HEK293 (cell line): ENCODE data around the gene ALG11.

Source experiments
- PRDM1 ChIP-seq: fragments of 450-650 bp; formaldehyde crosslinking; IDR thresholded peaks from 2 replicates; pipeline ENCODE4; 2016; ENCODE audit warnings: missing biosample characterization, missing genetic modification characterization
- ZNF174 ChIP-seq: fragments of 450-650 bp; formaldehyde crosslinking; IDR thresholded peaks from 2 replicates; pipeline ENCODE4 v1.5.0; 2017; ENCODE audit warnings: missing biosample characterization, mild to moderate bottlenecking, missing genetic modification characterization
- ZNF311 ChIP-seq: fragments of 450-650 bp; formaldehyde crosslinking; IDR thresholded peaks from 2 replicates; pipeline ENCODE4 v1.5.1; 2017; ENCODE audit warnings: missing biosample characterization, missing genetic modification characterization, borderline replicate concordance
- ZNF391 ChIP-seq: fragments of 450-650 bp; formaldehyde crosslinking; IDR thresholded peaks from 2 replicates; pipeline ENCODE4 v1.5.1; 2016; ENCODE audit warnings: low read depth, missing biosample characterization, missing genetic modification characterization, borderline replicate concordance
- TF ChIP-seq, protein P1 (sequence below): fragments of 450-650 bp; formaldehyde crosslinking; IDR thresholded peaks from 2 replicates; pipeline ENCODE4 v1.5.1; 2016; ENCODE audit warnings: missing biosample characterization, missing genetic modification characterization

DNA sequence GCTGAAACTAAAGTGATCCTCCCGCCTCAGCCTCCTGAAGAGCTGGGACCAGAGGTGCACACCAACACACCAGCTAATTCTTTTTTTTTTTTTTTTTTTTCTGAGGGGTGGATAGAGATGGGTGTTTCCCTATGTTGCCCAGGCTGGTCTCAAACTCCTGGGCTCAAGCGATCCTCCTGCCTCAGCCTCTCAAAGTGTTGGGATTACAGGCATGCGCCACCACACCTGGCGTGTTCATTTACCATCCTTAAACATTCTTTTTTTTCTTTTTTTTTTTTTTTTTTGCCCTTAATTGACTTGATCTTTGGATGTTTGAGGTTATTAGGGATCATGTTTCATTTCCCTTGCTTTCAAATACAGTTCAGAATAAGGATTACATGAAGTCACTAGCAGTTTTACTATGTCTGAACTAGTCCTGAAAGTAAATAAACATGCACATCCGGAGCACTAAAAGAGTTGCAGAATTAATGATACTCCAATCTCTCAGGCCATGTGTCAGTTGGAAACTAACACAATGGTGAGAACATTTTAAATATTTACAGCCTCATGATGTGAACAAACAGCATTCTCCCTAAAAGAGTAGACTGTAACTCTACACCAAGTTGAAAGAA is 22.5 kb downstream of the ALG11 start:
- TF ChIP-seq ZNF391, result no peak
- TF ChIP-seq ZNF311, result no peak
- TF ChIP-seq, protein P1, sequence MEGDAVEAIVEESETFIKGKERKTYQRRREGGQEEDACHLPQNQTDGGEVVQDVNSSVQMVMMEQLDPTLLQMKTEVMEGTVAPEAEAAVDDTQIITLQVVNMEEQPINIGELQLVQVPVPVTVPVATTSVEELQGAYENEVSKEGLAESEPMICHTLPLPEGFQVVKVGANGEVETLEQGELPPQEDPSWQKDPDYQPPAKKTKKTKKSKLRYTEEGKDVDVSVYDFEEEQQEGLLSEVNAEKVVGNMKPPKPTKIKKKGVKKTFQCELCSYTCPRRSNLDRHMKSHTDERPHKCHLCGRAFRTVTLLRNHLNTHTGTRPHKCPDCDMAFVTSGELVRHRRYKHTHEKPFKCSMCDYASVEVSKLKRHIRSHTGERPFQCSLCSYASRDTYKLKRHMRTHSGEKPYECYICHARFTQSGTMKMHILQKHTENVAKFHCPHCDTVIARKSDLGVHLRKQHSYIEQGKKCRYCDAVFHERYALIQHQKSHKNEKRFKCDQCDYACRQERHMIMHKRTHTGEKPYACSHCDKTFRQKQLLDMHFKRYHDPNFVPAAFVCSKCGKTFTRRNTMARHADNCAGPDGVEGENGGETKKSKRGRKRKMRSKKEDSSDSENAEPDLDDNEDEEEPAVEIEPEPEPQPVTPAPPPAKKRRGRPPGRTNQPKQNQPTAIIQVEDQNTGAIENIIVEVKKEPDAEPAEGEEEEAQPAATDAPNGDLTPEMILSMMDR (tag by site-specific recombination), result no peak
- no peak for TF ChIP-seq PRDM1 (tag by site-specific recombination)
- no peak for TF ChIP-seq ZNF174 (tag by site-specific recombination)
